ENCODE results near the gene OMA1.

OMA1 gene

DNA sequence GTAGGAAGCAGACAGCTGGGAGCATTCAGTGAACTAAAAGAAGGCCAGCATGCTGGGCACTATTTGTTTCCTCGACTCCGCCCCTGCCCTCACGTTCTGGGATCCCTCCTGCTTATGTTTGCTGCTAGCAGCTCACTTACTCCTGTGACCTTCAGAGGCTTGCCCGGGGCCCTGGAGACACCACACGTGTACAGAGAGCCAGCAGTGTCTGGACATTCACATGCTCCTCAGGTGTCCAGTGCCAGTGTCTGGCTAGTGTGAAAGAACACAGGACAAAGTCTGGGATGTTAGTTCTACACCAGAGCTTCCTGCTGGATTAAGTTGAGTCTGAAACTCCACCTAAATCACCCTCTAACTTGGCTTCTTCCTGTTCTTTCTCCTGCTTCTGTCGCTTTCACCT, 108.1 kb downstream of the OMA1 start:
- Histone ChIP-seq H3K4me3 (ENCODE audit: low read depth, low read length) (no peak overlapping the region), H3K27me3 (replicated peaks) (no peaks in the 10 kb centered on the region), H3K36me3 (replicated peaks) (no peaks in the 10 kb centered on the region), H3K27ac (no peak overlapping the region)
- in situ Hi-C loops (cut with HindIII; ENCODE audit: low pct_ligation_motif_present, low sequenced_read_pairs), result no loop called here
- DNase-seq, result no peak
- TF ChIP-seq, protein P1, sequence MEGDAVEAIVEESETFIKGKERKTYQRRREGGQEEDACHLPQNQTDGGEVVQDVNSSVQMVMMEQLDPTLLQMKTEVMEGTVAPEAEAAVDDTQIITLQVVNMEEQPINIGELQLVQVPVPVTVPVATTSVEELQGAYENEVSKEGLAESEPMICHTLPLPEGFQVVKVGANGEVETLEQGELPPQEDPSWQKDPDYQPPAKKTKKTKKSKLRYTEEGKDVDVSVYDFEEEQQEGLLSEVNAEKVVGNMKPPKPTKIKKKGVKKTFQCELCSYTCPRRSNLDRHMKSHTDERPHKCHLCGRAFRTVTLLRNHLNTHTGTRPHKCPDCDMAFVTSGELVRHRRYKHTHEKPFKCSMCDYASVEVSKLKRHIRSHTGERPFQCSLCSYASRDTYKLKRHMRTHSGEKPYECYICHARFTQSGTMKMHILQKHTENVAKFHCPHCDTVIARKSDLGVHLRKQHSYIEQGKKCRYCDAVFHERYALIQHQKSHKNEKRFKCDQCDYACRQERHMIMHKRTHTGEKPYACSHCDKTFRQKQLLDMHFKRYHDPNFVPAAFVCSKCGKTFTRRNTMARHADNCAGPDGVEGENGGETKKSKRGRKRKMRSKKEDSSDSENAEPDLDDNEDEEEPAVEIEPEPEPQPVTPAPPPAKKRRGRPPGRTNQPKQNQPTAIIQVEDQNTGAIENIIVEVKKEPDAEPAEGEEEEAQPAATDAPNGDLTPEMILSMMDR (IDR thresholded peaks at IDR 0.05; ENCODE audit: low read depth, low read length, missing control alignments), result no peak

DNA sequence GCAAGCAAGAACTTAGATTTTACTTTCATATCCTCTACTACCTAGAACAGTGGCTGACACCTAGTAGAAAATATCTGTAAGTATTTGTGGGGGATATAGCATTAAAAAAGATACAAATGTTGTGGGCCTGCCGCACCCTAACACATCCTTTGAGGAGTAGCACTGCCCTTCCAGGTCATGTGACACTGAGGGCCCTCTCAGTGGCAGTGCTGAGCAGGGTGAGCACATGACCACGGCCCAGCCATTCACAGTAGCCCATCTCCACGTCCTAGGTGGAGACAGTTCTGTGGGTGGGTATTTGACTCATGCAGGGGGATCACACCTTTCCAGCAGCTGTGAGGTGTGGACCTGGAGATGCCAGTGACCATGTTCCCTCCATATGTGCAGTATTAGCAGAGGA, 108.9 kb downstream of the OMA1 start:
- Histone ChIP-seq H3K27me3 (replicated peaks) (no peaks in the 10 kb centered on the region), H3K4me3 (ENCODE audit: low read depth, low read length) (no peak overlapping the region), H3K36me3 (replicated peaks) (no peaks in the 10 kb centered on the region), H3K27ac (no peak overlapping the region)
- TF ChIP-seq, protein P1 (IDR thresholded peaks at IDR 0.05; ENCODE audit: low read depth, low read length, missing control alignments), result no peak
- in situ Hi-C loops (cut with HindIII; ENCODE audit: low pct_ligation_motif_present, low sequenced_read_pairs), result no loop called here
- DNase-seq, result no peak

DNA sequence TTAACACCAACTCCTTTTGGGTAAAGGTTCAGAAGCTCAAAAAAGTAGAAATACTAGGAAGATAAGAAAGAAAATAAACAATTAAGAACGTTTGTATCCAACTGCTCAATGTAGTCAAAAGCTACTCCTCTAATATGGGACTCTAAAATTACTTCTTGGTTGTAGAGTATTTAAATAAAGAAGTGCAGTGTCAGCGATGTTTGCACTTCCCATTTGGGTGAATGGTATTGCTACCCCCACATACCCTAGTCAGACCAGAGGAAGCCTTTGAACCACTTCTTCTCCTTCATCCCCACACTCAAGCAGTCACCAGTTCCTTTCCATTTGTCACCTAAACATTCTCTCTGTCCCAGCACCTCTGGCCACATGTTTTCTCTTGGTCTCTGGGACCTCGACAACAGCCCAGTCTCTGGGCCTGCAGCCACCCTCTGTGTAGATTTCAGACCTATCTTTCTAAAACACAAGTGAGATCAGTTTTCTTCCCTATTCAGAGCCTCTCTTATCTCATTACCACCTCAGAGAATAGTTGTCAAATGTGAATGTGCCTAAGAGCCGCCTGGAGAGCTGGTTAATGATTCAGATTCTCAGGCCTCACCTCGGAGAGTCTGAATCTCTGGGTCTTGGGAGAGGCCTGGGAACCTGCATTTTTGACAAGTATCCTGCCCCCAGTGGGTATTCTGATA, 109.8 kb downstream of the OMA1 start:
- no peak overlapping the region for H3K27ac ChIP-seq
- H3K27me3 ChIP-seq (replicated peaks), result no peaks in the 10 kb centered on the region
- TF ChIP-seq, protein P1 (IDR thresholded peaks at IDR 0.05; ENCODE audit: low read depth, low read length, missing control alignments), result no peak
- H3K4me3 ChIP-seq (ENCODE audit: low read depth, low read length), result no peak overlapping the region
- DNase-seq, result no peak
- in situ Hi-C loops (cut with HindIII; ENCODE audit: low pct_ligation_motif_present, low sequenced_read_pairs), result no loop called here
- H3K36me3 ChIP-seq (replicated peaks), result no peaks in the 10 kb centered on the region

DNA sequence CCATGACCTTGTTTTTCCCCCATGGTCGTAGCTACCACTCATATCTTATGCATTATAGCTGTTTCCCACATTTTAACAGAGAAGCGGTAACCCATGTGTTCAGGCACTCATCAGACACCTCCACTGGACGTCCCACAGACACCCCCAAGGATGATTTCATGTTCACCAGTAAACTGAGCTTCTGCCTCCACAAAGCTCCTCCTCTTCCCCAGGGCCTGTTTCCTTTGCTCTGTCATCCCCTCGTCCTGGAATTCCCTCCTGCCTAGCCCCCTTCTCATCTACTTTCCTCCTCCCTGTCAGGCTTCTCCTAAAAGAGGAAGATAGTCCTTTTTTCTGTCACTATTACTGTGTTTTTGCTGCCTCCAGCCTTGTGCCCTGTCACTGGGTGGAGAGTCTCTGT, 111.2 kb downstream of the OMA1 start:
- no peak for DNase-seq
- Histone ChIP-seq H3K27me3 (replicated peaks) (no peaks in the 10 kb centered on the region), H3K36me3 (replicated peaks) (no peaks in the 10 kb centered on the region), H3K27ac (no peak overlapping the region), H3K4me3 (ENCODE audit: low read depth, low read length) (no peak overlapping the region)
- in situ Hi-C loops (cut with HindIII; ENCODE audit: low pct_ligation_motif_present, low sequenced_read_pairs), result no loop called here
- TF ChIP-seq, protein P1 (IDR thresholded peaks at IDR 0.05; ENCODE audit: low read depth, low read length, missing control alignments), result no peak

DNA sequence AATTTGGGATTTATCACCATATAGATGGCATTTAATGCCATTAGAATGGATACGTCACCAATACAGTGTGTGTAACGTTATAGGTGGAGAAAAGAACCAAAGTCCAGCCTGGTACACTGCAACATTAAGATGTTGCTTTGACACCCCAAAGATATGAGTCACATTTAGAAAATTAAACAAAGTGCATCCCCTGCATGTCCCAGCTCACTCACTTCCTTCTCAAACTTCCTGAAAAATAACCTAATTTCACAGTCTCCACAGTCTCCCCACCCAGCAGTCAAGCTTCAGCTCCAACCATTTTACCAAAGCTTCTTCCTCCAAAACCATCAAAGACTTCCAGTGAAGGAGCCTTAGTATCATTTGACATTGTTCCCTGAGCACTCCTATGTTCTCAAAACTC, 111.9 kb downstream of the OMA1 start:
- Histone ChIP-seq H3K27ac (no peak overlapping the region), H3K36me3 (replicated peaks) (no peaks in the 10 kb centered on the region), H3K4me3 (ENCODE audit: low read depth, low read length) (no peak overlapping the region), H3K27me3 (replicated peaks) (no peaks in the 10 kb centered on the region)
- TF ChIP-seq, protein P1 (IDR thresholded peaks at IDR 0.05; ENCODE audit: low read depth, low read length, missing control alignments), result no peak
- no peak for DNase-seq
- in situ Hi-C loops (cut with HindIII; ENCODE audit: low pct_ligation_motif_present, low sequenced_read_pairs), result no loop called here

DNA sequence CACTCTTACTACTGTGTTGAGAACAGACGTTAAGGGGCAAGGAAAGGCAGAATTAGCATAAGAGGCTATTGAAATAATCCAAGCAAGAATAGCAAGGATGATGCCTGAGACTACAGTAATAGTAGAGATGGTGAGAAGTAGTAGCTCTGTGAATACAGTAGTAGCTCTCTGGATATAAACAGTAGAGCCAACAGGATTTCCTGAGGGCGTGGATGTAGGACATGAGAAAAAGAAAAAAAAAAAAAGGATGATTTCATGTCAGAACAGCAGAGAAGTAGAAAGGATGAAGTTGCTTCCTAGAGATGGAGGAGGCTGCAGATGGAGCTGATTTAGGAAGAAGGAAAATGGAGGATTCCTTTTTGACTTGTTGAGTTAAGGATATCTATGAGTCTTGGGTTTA, 112.3 kb downstream of the OMA1 start:
- TF ChIP-seq, protein P1 (IDR thresholded peaks at IDR 0.05; ENCODE audit: low read depth, low read length, missing control alignments), result no peak
- Histone ChIP-seq H3K36me3 (replicated peaks) (no peaks in the 10 kb centered on the region), H3K27ac (no peak overlapping the region), H3K27me3 (replicated peaks) (no peaks in the 10 kb centered on the region), H3K4me3 (ENCODE audit: low read depth, low read length) (no peak overlapping the region)
- in situ Hi-C loops (cut with HindIII; ENCODE audit: low pct_ligation_motif_present, low sequenced_read_pairs), result no loop called here
- DNase-seq, result no peak

All from brain microvascular endothelial cell (primary cell).